HCT116 (cell line): ENCODE data around the gene COA8.

Experiments used
- CBX3 ChIP-seq: IDR thresholded peaks from 2 replicates; pipeline ENCODE4 v1.6.1; 2012; ENCODE audit warnings: low read depth
- CTCF ChIP-seq, 3 experiments: fragments of 200-600 bp in 1 of 3; sonication (generic) in 1 of 3; IDR thresholded peaks in 2 of 3; conservative IDR thresholded peaks in 1 of 3; 2 replicates each; pipeline ENCODE4 v1.5.1; 2012 to 2017; ENCODE audit warnings: low read depth in 2 of 3, low read length in 2 of 3, antibody characterized with exemption in 1 of 3, borderline replicate concordance in 1 of 3, control low read depth in 1 of 3, mild to moderate bottlenecking in 1 of 3, mixed read lengths in 1 of 3, mixed run types in 1 of 3, moderate library complexity in 1 of 3; ENCODE audit not compliant: insufficient read depth in 1 of 3
- EGR1 ChIP-seq: IDR thresholded peaks from 2 replicates; pipeline ENCODE4 v1.6.1; 2012; ENCODE audit warnings: low read depth
- ELF1 ChIP-seq: IDR thresholded peaks from 2 replicates; pipeline ENCODE4 v1.6.1; 2012; ENCODE audit warnings: low read depth, borderline replicate concordance
- EZH2phosphoT487 ChIP-seq: fragments of 200-600 bp; IDR thresholded peaks from 2 replicates; pipeline ENCODE4 v1.6.1; 2018; ENCODE audit warnings: antibody characterized with exemption, borderline replicate concordance
- POLR2A ChIP-seq: IDR thresholded peaks from 2 replicates; pipeline ENCODE4 v1.7.0; 2011; ENCODE audit warnings: borderline replicate concordance; ENCODE audit not compliant: insufficient read depth, insufficient read length; ENCODE audit errors: extremely low read depth
- POLR2AphosphoS5 ChIP-seq: IDR thresholded peaks from 2 replicates; pipeline ENCODE4 v1.6.1; 2011; ENCODE audit warnings: mild to moderate bottlenecking, low read depth, low read length, moderate library complexity
- SIN3A ChIP-seq: IDR thresholded peaks from 2 replicates; pipeline ENCODE4 v1.6.1; 2012; ENCODE audit warnings: low read depth
- SP1 ChIP-seq: IDR thresholded peaks from 2 replicates; pipeline ENCODE4 v1.6.1; 2012; ENCODE audit warnings: low read depth
- ZNF274 ChIP-seq: fragments of 200-500 bp; sonication (Bioruptor generic); IDR thresholded peaks from 2 replicates; pipeline ENCODE4 v1.6.1; 2014; ENCODE audit warnings: mild to moderate bottlenecking, low read depth, low read length, inconsistent platforms
- TF ChIP-seq, protein P1 (sequence below): IDR thresholded peaks from 2 replicates; pipeline ENCODE4 v1.6.1; 2012; ENCODE audit warnings: low read depth

- TF ChIP-seq CBX3 (no peak), POLR2AphosphoS5 (no peak), CTCF (IDR thresholded peaks at IDR 0.05 in 2 of 3, conservative IDR thresholded peaks at IDR 0.05 in 1 of 3; ENCODE audit: borderline replicate concordance in 1 of 3, insufficient read depth in 1 of 3, low read depth in 2 of 3, low read length in 2 of 3) (no peak), ELF1 (no peak), ZNF274 (no peak), SP1 (no peak), SIN3A (no peak), EGR1 (no peak), EZH2phosphoT487 (no peak), POLR2A (no peak)
- TF ChIP-seq, protein P1, sequence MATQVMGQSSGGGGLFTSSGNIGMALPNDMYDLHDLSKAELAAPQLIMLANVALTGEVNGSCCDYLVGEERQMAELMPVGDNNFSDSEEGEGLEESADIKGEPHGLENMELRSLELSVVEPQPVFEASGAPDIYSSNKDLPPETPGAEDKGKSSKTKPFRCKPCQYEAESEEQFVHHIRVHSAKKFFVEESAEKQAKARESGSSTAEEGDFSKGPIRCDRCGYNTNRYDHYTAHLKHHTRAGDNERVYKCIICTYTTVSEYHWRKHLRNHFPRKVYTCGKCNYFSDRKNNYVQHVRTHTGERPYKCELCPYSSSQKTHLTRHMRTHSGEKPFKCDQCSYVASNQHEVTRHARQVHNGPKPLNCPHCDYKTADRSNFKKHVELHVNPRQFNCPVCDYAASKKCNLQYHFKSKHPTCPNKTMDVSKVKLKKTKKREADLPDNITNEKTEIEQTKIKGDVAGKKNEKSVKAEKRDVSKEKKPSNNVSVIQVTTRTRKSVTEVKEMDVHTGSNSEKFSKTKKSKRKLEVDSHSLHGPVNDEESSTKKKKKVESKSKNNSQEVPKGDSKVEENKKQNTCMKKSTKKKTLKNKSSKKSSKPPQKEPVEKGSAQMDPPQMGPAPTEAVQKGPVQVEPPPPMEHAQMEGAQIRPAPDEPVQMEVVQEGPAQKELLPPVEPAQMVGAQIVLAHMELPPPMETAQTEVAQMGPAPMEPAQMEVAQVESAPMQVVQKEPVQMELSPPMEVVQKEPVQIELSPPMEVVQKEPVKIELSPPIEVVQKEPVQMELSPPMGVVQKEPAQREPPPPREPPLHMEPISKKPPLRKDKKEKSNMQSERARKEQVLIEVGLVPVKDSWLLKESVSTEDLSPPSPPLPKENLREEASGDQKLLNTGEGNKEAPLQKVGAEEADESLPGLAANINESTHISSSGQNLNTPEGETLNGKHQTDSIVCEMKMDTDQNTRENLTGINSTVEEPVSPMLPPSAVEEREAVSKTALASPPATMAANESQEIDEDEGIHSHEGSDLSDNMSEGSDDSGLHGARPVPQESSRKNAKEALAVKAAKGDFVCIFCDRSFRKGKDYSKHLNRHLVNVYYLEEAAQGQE = no peak
Observed at GRCh38 chr14:103523575-103523954, 39.2 kb upstream of the COA8 start.
